ENCODE measurements around the gene CAMSAP2. TPM values are rescaled to one million over a fixed set of nuclear protein-coding genes. Genes with fewer than 3 reads are reported as not detected.

CAMSAP2 gene
- polyA plus RNA-seq, 1 of the 3 experiments (the other 2 are of a cell fraction) = 5.5 TPM

DNA sequence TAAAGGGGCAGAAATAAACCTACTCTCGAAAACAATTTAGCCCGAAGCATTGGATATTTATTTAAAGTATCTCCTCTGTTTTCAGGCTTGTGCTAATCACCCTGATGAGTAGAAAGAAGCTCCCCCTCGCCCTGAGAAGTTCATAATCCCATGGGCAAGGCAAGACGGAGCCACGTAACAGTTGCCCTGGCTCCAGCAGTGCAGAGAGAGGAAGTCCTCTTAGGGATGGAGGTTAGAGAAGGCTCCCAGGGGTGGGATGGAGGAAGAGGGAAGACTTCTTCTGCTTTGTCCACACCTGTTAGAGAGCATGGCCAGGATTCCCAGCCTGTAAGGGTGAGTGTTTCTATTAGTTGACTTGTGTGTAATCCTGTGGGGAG, 130.7 kb downstream of the CAMSAP2 start:
- H3K9me2 ChIP-seq = no peaks in the 10 kb centered on the region
- no peaks in the 10 kb centered on the region for H3K36me3 ChIP-seq (replicated peaks in 1 of 2; ENCODE audit: control insufficient read depth in 1 of 2, insufficient read depth in 2 of 2, low read length in 1 of 2)
- TF ChIP-seq, protein P1, sequence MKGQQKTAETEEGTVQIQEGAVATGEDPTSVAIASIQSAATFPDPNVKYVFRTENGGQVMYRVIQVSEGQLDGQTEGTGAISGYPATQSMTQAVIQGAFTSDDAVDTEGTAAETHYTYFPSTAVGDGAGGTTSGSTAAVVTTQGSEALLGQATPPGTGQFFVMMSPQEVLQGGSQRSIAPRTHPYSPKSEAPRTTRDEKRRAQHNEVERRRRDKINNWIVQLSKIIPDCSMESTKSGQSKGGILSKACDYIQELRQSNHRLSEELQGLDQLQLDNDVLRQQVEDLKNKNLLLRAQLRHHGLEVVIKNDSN (IDR thresholded peaks at IDR 0.05; ENCODE audit: borderline replicate concordance, low read depth) = no peak
- TF ChIP-seq RXRA (IDR thresholded peaks at IDR 0.05; ENCODE audit: borderline replicate concordance, low read depth) = no peak
- no peak for TF ChIP-seq FOSL2 (IDR thresholded peaks at IDR 0.05; ENCODE audit: borderline replicate concordance, low read depth)
- TF ChIP-seq, protein P2, sequence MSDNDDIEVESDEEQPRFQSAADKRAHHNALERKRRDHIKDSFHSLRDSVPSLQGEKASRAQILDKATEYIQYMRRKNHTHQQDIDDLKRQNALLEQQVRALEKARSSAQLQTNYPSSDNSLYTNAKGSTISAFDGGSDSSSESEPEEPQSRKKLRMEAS (IDR thresholded peaks at IDR 0.05; ENCODE audit: low read depth) = no peak
- TF ChIP-seq MXI1 (IDR thresholded peaks at IDR 0.05; ENCODE audit: low read depth, low read length) = no peak
- TF ChIP-seq MEF2A (IDR thresholded peaks at IDR 0.05; ENCODE audit: borderline replicate concordance, low read depth) = no peak
- no peak for TF ChIP-seq SMC3 (IDR thresholded peaks at IDR 0.05; ENCODE audit: low read depth, low read length)
- no peak for TF ChIP-seq GATA2 (CRISPR knock-in tag; IDR thresholded peaks at IDR 0.05)
- TF ChIP-seq, protein P3, sequence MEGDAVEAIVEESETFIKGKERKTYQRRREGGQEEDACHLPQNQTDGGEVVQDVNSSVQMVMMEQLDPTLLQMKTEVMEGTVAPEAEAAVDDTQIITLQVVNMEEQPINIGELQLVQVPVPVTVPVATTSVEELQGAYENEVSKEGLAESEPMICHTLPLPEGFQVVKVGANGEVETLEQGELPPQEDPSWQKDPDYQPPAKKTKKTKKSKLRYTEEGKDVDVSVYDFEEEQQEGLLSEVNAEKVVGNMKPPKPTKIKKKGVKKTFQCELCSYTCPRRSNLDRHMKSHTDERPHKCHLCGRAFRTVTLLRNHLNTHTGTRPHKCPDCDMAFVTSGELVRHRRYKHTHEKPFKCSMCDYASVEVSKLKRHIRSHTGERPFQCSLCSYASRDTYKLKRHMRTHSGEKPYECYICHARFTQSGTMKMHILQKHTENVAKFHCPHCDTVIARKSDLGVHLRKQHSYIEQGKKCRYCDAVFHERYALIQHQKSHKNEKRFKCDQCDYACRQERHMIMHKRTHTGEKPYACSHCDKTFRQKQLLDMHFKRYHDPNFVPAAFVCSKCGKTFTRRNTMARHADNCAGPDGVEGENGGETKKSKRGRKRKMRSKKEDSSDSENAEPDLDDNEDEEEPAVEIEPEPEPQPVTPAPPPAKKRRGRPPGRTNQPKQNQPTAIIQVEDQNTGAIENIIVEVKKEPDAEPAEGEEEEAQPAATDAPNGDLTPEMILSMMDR (IDR thresholded peaks at IDR 0.05) = no peak
- TF ChIP-seq, protein P4, sequence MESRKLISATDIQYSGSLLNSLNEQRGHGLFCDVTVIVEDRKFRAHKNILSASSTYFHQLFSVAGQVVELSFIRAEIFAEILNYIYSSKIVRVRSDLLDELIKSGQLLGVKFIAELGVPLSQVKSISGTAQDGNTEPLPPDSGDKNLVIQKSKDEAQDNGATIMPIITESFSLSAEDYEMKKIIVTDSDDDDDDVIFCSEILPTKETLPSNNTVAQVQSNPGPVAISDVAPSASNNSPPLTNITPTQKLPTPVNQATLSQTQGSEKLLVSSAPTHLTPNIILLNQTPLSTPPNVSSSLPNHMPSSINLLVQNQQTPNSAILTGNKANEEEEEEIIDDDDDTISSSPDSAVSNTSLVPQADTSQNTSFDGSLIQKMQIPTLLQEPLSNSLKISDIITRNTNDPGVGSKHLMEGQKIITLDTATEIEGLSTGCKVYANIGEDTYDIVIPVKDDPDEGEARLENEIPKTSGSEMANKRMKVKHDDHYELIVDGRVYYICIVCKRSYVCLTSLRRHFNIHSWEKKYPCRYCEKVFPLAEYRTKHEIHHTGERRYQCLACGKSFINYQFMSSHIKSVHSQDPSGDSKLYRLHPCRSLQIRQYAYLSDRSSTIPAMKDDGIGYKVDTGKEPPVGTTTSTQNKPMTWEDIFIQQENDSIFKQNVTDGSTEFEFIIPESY (IDR thresholded peaks at IDR 0.05; ENCODE audit: borderline replicate concordance, low read depth) = no peak
- TF ChIP-seq TCF12 (IDR thresholded peaks at IDR 0.05) = no peak
- TF ChIP-seq SIN3A (IDR thresholded peaks at IDR 0.05; ENCODE audit: borderline replicate concordance, low read depth, low read length) = no peak
- no peak for TF ChIP-seq NRF1 (IDR thresholded peaks at IDR 0.05; ENCODE audit: low read depth, low read length)
- TF ChIP-seq JUND (IDR thresholded peaks at IDR 0.05) = no peak
- TF ChIP-seq TAF1 (IDR thresholded peaks at IDR 0.05; ENCODE audit: borderline replicate concordance, low read depth, low read length) = no peak
- no peak for TF ChIP-seq GABPA (IDR thresholded peaks at IDR 0.05; ENCODE audit: low read depth)
- no peak for TF ChIP-seq CHD2 (IDR thresholded peaks at IDR 0.05; ENCODE audit: low read length, partially characterized antibody)
- no peak for TF ChIP-seq TEAD4 (IDR thresholded peaks at IDR 0.05; ENCODE audit: borderline replicate concordance, insufficient read depth)
- no peak for TF ChIP-seq EP300 (IDR thresholded peaks at IDR 0.05; ENCODE audit: borderline replicate concordance in 1 of 2, low read depth in 1 of 2, low read length in 1 of 2)
- no peak overlapping the region for H3K9ac ChIP-seq
- H3K4me3 ChIP-seq (ENCODE audit: low read depth in 2 of 2, low read length in 1 of 2) = no peak overlapping the region
- no peak overlapping the region for H3K27ac ChIP-seq (ENCODE audit: low read depth in 2 of 2, low read length in 1 of 2)
- POLR2A ChIA-PET = no interaction called here
- H3K4me2 ChIP-seq = no peak overlapping the region
- H4K20me1 ChIP-seq (ENCODE audit: insufficient read depth) = no peaks in the 10 kb centered on the region
- WGBS (ENCODE audit: low lambda C conversion rate) = 83% methylated on average over 5 of the region's 5 CpGs
- peaks cover 0 to 4% of the 10 kb centered on the region in 2 experiments; a peak in 1 of 4 replicates for H3K4me1 ChIP-seq (ENCODE audit: control insufficient read depth in 1 of 2, insufficient read depth in 2 of 2, low read depth in 1 of 2, low read length in 1 of 2)
- H3K27me3 ChIP-seq (ENCODE audit: insufficient read depth) = no peaks in the 10 kb centered on the region
- H3K9me3 ChIP-seq = no peaks in the 10 kb centered on the region
- H3F3A ChIP-seq (replicated peaks; ENCODE audit: insufficient read depth) = peaks cover 3% of the 10 kb centered on the region
- CTCF ChIA-PET = interaction anchor here (0.7 kb wide), 1 partner anchor 247 kb away, joined by 3 read pairs; no protein-coding TSS in a partner anchor
- no peak overlapping the region for H2AFZ ChIP-seq (ENCODE audit: low read depth)
- no peak for DNase-seq
- H3K79me2 ChIP-seq (ENCODE audit: insufficient read depth) = no peaks in the 10 kb centered on the region
